Measurements from ENCODE around the gene ASCL5. TPM values are rescaled to one million over a fixed set of nuclear protein-coding genes. Genes with fewer than 3 reads are reported as not detected.

The ASCL5 gene
- total and polyA plus RNA-seq, 10 of the 15 experiments (the other 5 are each of a cell fraction or from before 2014, with no cell fraction given), result 0.04 TPM; not detected in 9

DNA sequence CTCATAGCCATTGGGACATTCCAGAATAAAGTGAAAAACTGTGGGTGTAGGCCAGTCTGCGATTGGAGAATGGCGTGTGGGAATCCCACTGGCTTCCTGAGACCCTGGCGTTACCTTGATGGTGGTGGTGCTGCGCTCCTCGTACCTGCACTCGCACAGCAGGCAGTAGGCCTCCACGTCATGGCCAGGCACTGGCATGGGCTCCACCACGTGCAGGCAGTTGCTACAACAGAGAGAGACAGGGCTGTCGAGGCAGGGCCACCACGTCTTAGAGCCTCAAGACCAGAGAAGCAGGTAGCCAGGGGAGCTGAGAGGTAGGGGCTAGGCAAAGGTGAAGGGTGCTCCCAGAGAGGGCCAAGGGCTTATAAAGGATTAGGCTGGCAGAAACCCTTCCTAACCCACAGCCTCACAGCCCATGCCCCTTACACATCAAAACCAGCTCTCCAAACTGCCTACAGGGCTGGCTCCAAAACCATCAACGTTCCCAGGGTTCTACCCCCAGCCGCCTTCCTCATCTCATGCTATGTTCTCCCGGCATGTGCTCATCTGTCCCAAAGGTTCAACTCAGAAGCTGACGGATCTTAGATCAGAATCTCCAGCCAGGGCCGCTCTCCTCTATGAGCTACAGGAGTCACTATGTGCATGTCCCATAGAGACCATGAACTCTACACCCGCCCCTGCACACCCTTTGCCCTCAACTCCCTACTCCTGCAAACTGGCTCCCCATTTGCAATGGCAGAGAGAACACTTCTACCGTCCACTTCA, 19.8 kb upstream of the ASCL5 start:
- in situ Hi-C loops (cut with MboI) (no loop called here), intact Hi-C loops (cut with micrococcal nuclease; ENCODE audit: unreplicated experiment) (no loop called here)
- H3K27me3 ChIP-seq (replicated peaks in 1 of 2; ENCODE audit: control insufficient read depth in 2 of 2, insufficient read depth in 2 of 2, low read length in 1 of 2), result no peaks in the 10 kb centered on the region
- H4K20me1 ChIP-seq (ENCODE audit: control insufficient read depth, insufficient read depth), result no peaks in the 10 kb centered on the region
- no peaks in the 10 kb centered on the region for H3K79me2 ChIP-seq (ENCODE audit: control insufficient read depth, insufficient read depth, low read length)
- no peaks in the 10 kb centered on the region for H3K4me1 ChIP-seq (ENCODE audit: control insufficient read depth, insufficient read depth, low read length)
- H2AFZ ChIP-seq (ENCODE audit: control insufficient read depth, low read depth, low read length), result no peak overlapping the region
- TF ChIP-seq PAX8 (IDR thresholded peaks at IDR 0.05) (no peak), NR2C1 (IDR thresholded peaks at IDR 0.05) (no peak), BCL3 (IDR thresholded peaks at IDR 0.05; ENCODE audit: borderline replicate concordance, insufficient read depth, low read depth, low read length, poor library complexity, severe bottlenecking) (no peak), SIN3A (IDR thresholded peaks at IDR 0.05; ENCODE audit: low read depth, low read length) (no peak), STAT3 (IDR thresholded peaks at IDR 0.05; ENCODE audit: low read depth, low read length) (no peak)
- ATAC-seq (no peak), FAIRE-seq (no peak), DNase-seq (ENCODE audit: low read depth, low spot score) (no peak)
- no TSS peak for BruUV-seq (replicated peaks)
- H3K9ac ChIP-seq (ENCODE audit: control insufficient read depth, insufficient read depth, low read length), result no peak overlapping the region
- H3K9me3 ChIP-seq (replicated peaks; ENCODE audit: control insufficient read depth, insufficient read depth, low read length), result no peaks in the 10 kb centered on the region
- no peak overlapping the region for H3K27ac ChIP-seq (ENCODE audit: control insufficient read depth, insufficient read depth)
- CTCF ChIA-PET, result interaction anchor here (0.7 to 0.9 kb wide), 2 partner anchors 72 to 75 kb away, joined by 3 read pairs; no protein-coding TSS in a partner anchor
- SMC1A ChIA-PET (ENCODE audit: uncharacterized antibody, unreplicated experiment), result no interaction called here
- H3K4me3 ChIP-seq, result no peak overlapping the region
- WGBS (ENCODE audit: insufficient coverage, insufficient replicate concordance, low lambda C conversion rate, missing lambda C conversion rate), result 84% methylated on average over 17 of the region's 17 CpGs
- peaks cover 4% of the 10 kb centered on the region in 2 experiments; a peak in 3 of 4 replicates for H3K36me3 ChIP-seq (ENCODE audit: control insufficient read depth in 2 of 2, insufficient read depth in 2 of 2, low read length in 1 of 2)
- POLR2A ChIA-PET, result no interaction called here
- H3K4me2 ChIP-seq (ENCODE audit: control insufficient read depth, insufficient read depth), result no peak overlapping the region
- RAD21 ChIA-PET (ENCODE audit: unreplicated experiment), result no interaction called here

DNA sequence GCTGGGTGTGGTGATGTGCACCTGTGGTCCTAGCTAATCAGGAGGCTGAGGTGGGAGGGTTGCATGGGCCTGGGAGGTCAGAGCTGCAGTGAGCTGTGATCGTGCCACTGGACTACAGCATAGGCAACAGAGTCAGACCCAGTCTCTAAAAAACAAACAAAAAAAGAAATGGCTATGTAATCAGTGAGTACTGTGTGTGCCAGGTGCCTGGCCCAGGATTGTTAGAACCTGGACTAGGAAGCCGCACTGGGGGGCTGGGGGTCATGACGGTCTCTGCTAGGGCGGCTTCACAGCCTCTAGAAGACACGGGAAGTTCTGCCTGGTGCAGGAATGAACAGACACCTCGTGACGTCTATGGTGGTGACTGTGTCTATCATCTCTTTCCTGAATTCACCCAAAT, 18.8 kb upstream of the ASCL5 start:
- WGBS (ENCODE audit: insufficient coverage, insufficient replicate concordance, low lambda C conversion rate, missing lambda C conversion rate), result 75% methylated on average over 7 of the region's 7 CpGs
- ChIA-PET CTCF (interaction anchor here (0.9 kb wide), 1 partner anchor 76 kb away, joined by 3 read pairs; no protein-coding TSS in a partner anchor), POLR2A (no interaction called here), SMC1A (ENCODE audit: uncharacterized antibody, unreplicated experiment) (no interaction called here), RAD21 (ENCODE audit: unreplicated experiment) (no interaction called here)
- H3K27me3 ChIP-seq (replicated peaks in 1 of 2; ENCODE audit: control insufficient read depth in 2 of 2, insufficient read depth in 2 of 2, low read length in 1 of 2), result no peaks in the 10 kb centered on the region
- no peak overlapping the region for H3K27ac ChIP-seq (ENCODE audit: control insufficient read depth, insufficient read depth)
- no TSS peak for BruUV-seq (replicated peaks)
- no peak for DNase-seq (ENCODE audit: low read depth, low spot score)
- ATAC-seq, result no peak
- H2AFZ ChIP-seq (ENCODE audit: control insufficient read depth, low read depth, low read length), result no peak overlapping the region
- H3K4me3 ChIP-seq, result no peak overlapping the region
- H3K9ac ChIP-seq (ENCODE audit: control insufficient read depth, insufficient read depth, low read length), result no peak overlapping the region
- no peaks in the 10 kb centered on the region for H3K9me3 ChIP-seq (replicated peaks; ENCODE audit: control insufficient read depth, insufficient read depth, low read length)
- in situ Hi-C loops (cut with MboI) (no loop called here), intact Hi-C loops (cut with micrococcal nuclease; ENCODE audit: unreplicated experiment) (no loop called here)
- H3K4me2 ChIP-seq (ENCODE audit: control insufficient read depth, insufficient read depth), result no peak overlapping the region
- H4K20me1 ChIP-seq (ENCODE audit: control insufficient read depth, insufficient read depth), result no peaks in the 10 kb centered on the region; the same call in 1 of the 2 replicates
- no peak for TF ChIP-seq MTA3 (IDR thresholded peaks at IDR 0.05; ENCODE audit: borderline replicate concordance, low read length)
- no peaks in the 10 kb centered on the region for H3K79me2 ChIP-seq (ENCODE audit: control insufficient read depth, insufficient read depth, low read length)
- no peak for FAIRE-seq
- no peaks in the 10 kb centered on the region for H3K4me1 ChIP-seq (ENCODE audit: control insufficient read depth, insufficient read depth, low read length)
- peaks cover 4% of the 10 kb centered on the region in 2 experiments; a peak in 3 of 4 replicates for H3K36me3 ChIP-seq (ENCODE audit: control insufficient read depth in 2 of 2, insufficient read depth in 2 of 2, low read length in 1 of 2)
